Left colon (tissue), 2 donors: ENCODE results near the gene CBLL2. TPM values are rescaled to one million over a fixed set of nuclear protein-coding genes. Genes with fewer than 3 reads are reported as not detected.

Source experiments
- ATAC-seq: fragments of 200-7000 bp; cut with Tn5 transposase; one replicate; pipeline ENCODE4 v1.9.1; 2020; ENCODE audit warnings: mild to moderate bottlenecking, moderate library complexity
- DNase-seq, 2 donors: peaks; one replicate each; pipeline ENCODE4 v3.0.0-alpha.2; 2020
- intact Hi-C, 2 donors: fragments of 100-400 bp; cut with DNase I in 1 of 2; cut with micrococcal nuclease in 1 of 2; formaldehyde crosslinking; loops; one replicate each; pipeline versions ENCODE4 v1.11.2 to v1.14.0; 2022; cut with DNase I, micrococcal nuclease
- total RNA-seq, 2 donors: library from RNA; stranded (reverse); fragmentation: NEBNext Ultra II Directional; extraction: Animal tissue kit (Norgen Biotek cat#: 25700); gene quantifications; one replicate each; pipeline ENCODE4 v1.2.1, GENCODE V29; 2021
- donor health status: DM: no; HTN: no; CAD: no.
- donor health status: DM: yes; HTN: yes; CAD: no.

Gene CBLL2
- total RNA-seq, 2 donors from 2014 or later: not detected

DNA sequence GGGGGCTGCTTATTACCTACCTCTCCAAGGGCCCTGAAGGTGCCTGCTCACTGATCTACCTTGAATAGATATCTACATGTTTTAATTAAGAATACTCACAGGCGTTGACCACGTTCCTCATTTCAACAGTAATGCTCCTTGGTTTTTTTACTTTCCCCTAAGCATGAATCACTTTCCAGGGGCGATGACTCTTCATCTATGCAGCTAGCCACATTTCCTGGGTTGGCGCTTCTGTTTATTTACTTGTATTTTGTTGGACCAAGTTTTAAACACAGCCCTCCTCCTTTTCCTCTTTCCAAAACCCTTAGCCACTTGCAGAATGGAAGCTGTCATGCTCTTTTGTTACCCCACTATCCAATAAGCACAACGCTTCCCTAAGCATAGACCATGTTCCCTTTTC is 50.8 kb downstream of the CBLL2 start:
- DNase-seq (no peak), ATAC-seq (no peak)
- intact Hi-C loops: no loop called here

Other genes starting within 250 kb of the CBLL2 start
- gene PHEX, start 240.6 kb upstream of the CBLL2 start, total RNA-seq: under 1 TPM; 0.06 to 0.95 TPM